IMR-90 (cell line): Measurements from ENCODE around the gene RPS5. TPM values are rescaled to one million over a fixed set of nuclear protein-coding genes. Genes with fewer than 3 reads are reported as not detected.

Source experiments
- ATAC-seq: fragments of 200-7000 bp; cut with Tn5 transposase; 2 replicates; pipeline ENCODE4 v1.9.1; 2020; ENCODE audit warnings: low read depth, mild to moderate bottlenecking, moderate library complexity
- Bru-seq: library from RNA; stranded (reverse); fragments of 400-500 nt; gene quantifications from one replicate; lab custom pipeline; 2021; lab: Mats Ljungman, UMichigan
- BruChase-seq, 2 experiments: library from RNA; stranded (reverse); fragments of 400-500 nt; gene quantifications; one replicate each; lab custom pipeline; 2021; lab: Mats Ljungman, UMichigan
- BruUV-seq: library from RNA; stranded (reverse); fragments of 400-500 nt; replicated peaks from 2 replicates; lab custom pipeline; 2021; lab: Mats Ljungman, UMichigan
- CTCF ChIA-PET: fragments of 300-600 bp; formaldehyde crosslinking; extraction: SDS; loops from one replicate; lab custom pipeline; 2021; ENCODE audit warnings: antibody characterized with exemption; lab: Yijun Ruan, JAX
- POLR2A ChIA-PET: fragments of 300-600 bp; sonication (Branson Sonifier 250); formaldehyde crosslinking; loops from one replicate; lab custom pipeline; 2022; ENCODE audit warnings: antibody characterized with exemption; ENCODE audit not compliant: unreplicated experiment; lab: Charles Lee
- DNase-seq: peaks from one replicate; pipeline ENCODE4 v3.0.0; 2013
- H2AFZ ChIP-seq: replicated peaks from 2 replicates; pipeline ENCODE3; 2013; ENCODE audit warnings: low read length, mild to moderate bottlenecking; ENCODE audit not compliant: poor library complexity
- H2AK5ac ChIP-seq: 2 replicates; pipeline ENCODE4 v1.6.1; 2013; ENCODE audit warnings: low read depth, low read length, inconsistent platforms
- H2AK9ac ChIP-seq: replicated peaks from 2 replicates; pipeline ENCODE3; 2013; ENCODE audit warnings: mild to moderate bottlenecking, low read depth, low read length, moderate library complexity; ENCODE audit not compliant: poor library complexity
- H2BK120ac ChIP-seq: 2 replicates; pipeline ENCODE4 v1.6.1; 2013; ENCODE audit warnings: low read depth, low read length, inconsistent platforms
- H2BK15ac ChIP-seq: 3 replicates; pipeline ENCODE4 v1.6.1; 2013; ENCODE audit warnings: low read depth, low read length, inconsistent platforms
- H2BK20ac ChIP-seq: 2 replicates; pipeline ENCODE4 v1.6.1; 2013; ENCODE audit warnings: low read depth, mild to moderate bottlenecking, inconsistent platforms, low read length, moderate library complexity
- H2BK5ac ChIP-seq: 2 replicates; pipeline ENCODE4 v1.6.1; 2013; ENCODE audit warnings: mild to moderate bottlenecking, low read depth, low read length, inconsistent platforms; ENCODE audit not compliant: poor library complexity, severe bottlenecking
- H3K14ac ChIP-seq: replicated peaks from 2 replicates; pipeline ENCODE4 v1.6.1; 2013; ENCODE audit warnings: low read depth, low read length, inconsistent platforms
- H3K18ac ChIP-seq: 2 replicates; pipeline ENCODE4 v1.6.1; 2013; ENCODE audit warnings: low read depth, low read length, control low read depth
- H3K23ac ChIP-seq: 2 replicates; pipeline ENCODE4 v1.6.1; 2013; ENCODE audit warnings: low read depth, low read length, inconsistent platforms
- H3K27ac ChIP-seq: 2 replicates; pipeline ENCODE4 v1.5.1; 2013; ENCODE audit warnings: mild to moderate bottlenecking, control low read depth, low read length; ENCODE audit not compliant: insufficient read depth
- H3K27me3 ChIP-seq: 2 replicates; pipeline ENCODE4 v1.6.1; 2013; ENCODE audit warnings: low read length; ENCODE audit not compliant: control insufficient read depth, insufficient read depth
- H3K36me3 ChIP-seq: 2 replicates; pipeline ENCODE4 v1.6.1; 2013; ENCODE audit warnings: low read length, mixed read lengths; ENCODE audit not compliant: control insufficient read depth, insufficient read depth
- H3K4ac ChIP-seq: 2 replicates; pipeline ENCODE4 v1.6.1; 2013; ENCODE audit warnings: low read depth, low read length, inconsistent platforms
- H3K4me1 ChIP-seq: 2 replicates; pipeline ENCODE4 v1.6.1; 2013; ENCODE audit warnings: low read length, mixed read lengths; ENCODE audit not compliant: control insufficient read depth, insufficient read depth
- H3K4me2 ChIP-seq: 2 replicates; pipeline ENCODE4 v1.6.1; 2013; ENCODE audit warnings: low read depth, mild to moderate bottlenecking, control low read depth, low read length, moderate library complexity
- H3K4me3 ChIP-seq: 2 replicates; pipeline ENCODE4 v1.5.1; 2013; ENCODE audit warnings: low read depth, mild to moderate bottlenecking, control low read depth, low read length, moderate library complexity; ENCODE audit not compliant: insufficient read depth
- H3K56ac ChIP-seq: 2 replicates; pipeline ENCODE4 v1.6.1; 2013; ENCODE audit warnings: low read length, inconsistent platforms; ENCODE audit not compliant: insufficient read depth; ENCODE audit errors: extremely low read depth
- H3K79me1 ChIP-seq, 2 experiments: 2 replicates each; pipeline ENCODE4 v1.6.1; 2013; ENCODE audit warnings: low read length in 2 of 2, inconsistent platforms in 1 of 2, low read depth in 1 of 2
- H3K9ac ChIP-seq: 2 replicates; pipeline ENCODE4 v1.6.1; 2013; ENCODE audit warnings: low read depth, low read length, control low read depth
- H3K9me1 ChIP-seq: 2 replicates; pipeline ENCODE4 v1.6.1; 2013; ENCODE audit warnings: low read length, inconsistent platforms; ENCODE audit not compliant: insufficient read depth
- H3K9me3 ChIP-seq: 2 replicates; pipeline ENCODE4 v1.6.1; 2013; ENCODE audit warnings: low read length; ENCODE audit not compliant: control insufficient read depth, insufficient read depth
- H4K20me1 ChIP-seq: 2 replicates; pipeline ENCODE4 v1.6.1; 2013; ENCODE audit warnings: low read length, inconsistent platforms; ENCODE audit not compliant: insufficient read depth
- H4K5ac ChIP-seq: 2 replicates; pipeline ENCODE4 v1.6.1; 2013; ENCODE audit warnings: mild to moderate bottlenecking, low read depth, low read length, control low read depth
- H4K8ac ChIP-seq, 2 experiments: 2 replicates each; pipeline ENCODE4 v1.6.1; 2013; ENCODE audit warnings: low read depth in 2 of 2, low read length in 2 of 2, control low read depth in 1 of 2, inconsistent platforms in 1 of 2
- H4K91ac ChIP-seq: 2 replicates; pipeline ENCODE4 v1.6.1; 2013; ENCODE audit warnings: low read depth, low read length, inconsistent platforms; ENCODE audit not compliant: insufficient read depth
- BHLHE40 ChIP-seq: fragments of 150-350 bp; IDR thresholded peaks from 2 replicates; pipeline ENCODE4 v1.6.1; 2016; ENCODE audit warnings: mild to moderate bottlenecking, low read depth, low read length
- CEBPB ChIP-seq: IDR thresholded peaks from 2 replicates; pipeline ENCODE4 v1.6.1; 2012; ENCODE audit warnings: low read depth, low read length, improper control_type of control experiment
- CHD1 ChIP-seq: IDR thresholded peaks from 2 replicates; pipeline ENCODE4 v1.6.1; 2012; ENCODE audit warnings: low read depth, low read length, improper control_type of control experiment
- CTCF ChIP-seq: conservative IDR thresholded peaks from 2 replicates; pipeline ENCODE4 v1.5.1; 2012; ENCODE audit warnings: mild to moderate bottlenecking, low read depth, low read length, improper control_type of control experiment
- FOS ChIP-seq: fragments of 150-350 bp; IDR thresholded peaks from 2 replicates; pipeline ENCODE4 v1.6.1; 2016; ENCODE audit warnings: low read depth, low read length
- MAZ ChIP-seq: IDR thresholded peaks from 2 replicates; pipeline ENCODE4 v1.6.1; 2012; ENCODE audit warnings: low read depth, mild to moderate bottlenecking, low read length, improper control_type of control experiment, moderate library complexity, borderline replicate concordance
- MXI1 ChIP-seq: IDR thresholded peaks from 2 replicates; pipeline ENCODE4 v1.6.1; 2012; ENCODE audit warnings: low read depth, mild to moderate bottlenecking, low read length, moderate library complexity, borderline replicate concordance
- NFE2L2 ChIP-seq: fragments of 150-350 bp; IDR thresholded peaks from 2 replicates; pipeline ENCODE4 v1.6.1; 2016; ENCODE audit warnings: low read depth, mild to moderate bottlenecking, low read length
- POLR2A ChIP-seq: IDR thresholded peaks from 2 replicates; pipeline ENCODE4 v1.6.1; 2012; ENCODE audit warnings: mild to moderate bottlenecking, low read depth, low read length
- RCOR1 ChIP-seq: IDR thresholded peaks from 2 replicates; pipeline ENCODE4 v1.6.1; 2012; ENCODE audit warnings: mild to moderate bottlenecking, low read length, improper control_type of control experiment; ENCODE audit not compliant: insufficient replicate concordance
- USF2 ChIP-seq: fragments of 150-350 bp; IDR thresholded peaks from 2 replicates; pipeline ENCODE4 v1.6.1; 2017; ENCODE audit warnings: mild to moderate bottlenecking, antibody characterized with exemption, low read length, low read depth
- WGBS, 2 experiments: methylation state at CpG; one replicate each; pipeline versions ENCODE4 v1.1.5 to v1.1.7; 2013; ENCODE audit warnings: missing lambda C conversion rate in 2 of 2; ENCODE audit not compliant: insufficient read length in 1 of 2; ENCODE audit errors: extremely low coverage in 2 of 2; 5-methylcytosine and 5-hydroxymethylcytosine counted together
- dilution Hi-C: fragments of 300-500 bp; cut with HindIII; formaldehyde crosslinking; loops from one replicate; pipeline ENCODE4 v1.14.3; 2018; ENCODE audit warnings: low sequenced_read_pairs; ENCODE audit not compliant: unreplicated experiment
- in situ Hi-C: fragments of 300-500 bp; cut with MboI; formaldehyde crosslinking; loops from 3 replicates; pipeline ENCODE4 v1.14.3; 2019; ENCODE audit warnings: low sequenced_read_pairs, inconsistent platforms, mixed read lengths
- intact Hi-C: fragments of 100-400 bp; cut with micrococcal nuclease; formaldehyde crosslinking; loops from 2 replicates; pipeline ENCODE4 v1.10.0; 2022
- long read RNA-seq: library from polyadenylated mRNA; unstranded; transcript quantifications from one replicate; pipeline ENCODE4 v2.0.0, GENCODE V29; 2021; ENCODE audit not compliant: unreplicated experiment
- polyA plus RNA-seq, 3 experiments: library from polyadenylated mRNA; depleted of rRNA; stranded (reverse); fragments of >200 nt; gene quantifications; 2 replicates each; pipeline ENCODE4 v1.2.3, GENCODE V29; 2012; ENCODE audit warnings: low replicate concordance in 1 of 3
- total RNA-seq: library from RNA; depleted of rRNA; stranded (reverse); fragments of >200 nt; gene quantifications from 2 replicates; pipeline ENCODE4 v1.2.3, GENCODE V29; 2012; rRNA removed

The RPS5 gene
- total RNA-seq, result 3,811 and 5,858 TPM in 2 replicates
- polyA plus RNA-seq (2012; rRNA removed), result 3,265 and 3,617 TPM in 2 replicates
- 1,967 and 6,567 TPM in 2 replicates for polyA plus RNA-seq (2012; cell fraction: cytosol; rRNA removed)
- polyA plus RNA-seq (2012; cell fraction: nucleus; rRNA removed; ENCODE audit: low replicate concordance), result 1,256 and 1,694 TPM in 2 replicates
- percentile 94 among the genes with signal in this experiment for Bru-seq, nascent RNA
- BruChase-seq, experiment 1, labeled RNA remaining after a 6-hour chase, result percentile 86 among the genes with signal in this experiment
- BruChase-seq, experiment 2, labeled RNA remaining after a 2-hour chase, result percentile 77 among the genes with signal in this experiment
- long read RNA-seq, transcript RPS5-202 (5 exons, 1,520 nt), result minor isoform, 8 of 416 reads
- long read RNA-seq, transcript RPS5-201 (6 exons, 740 nt), result major isoform, 373 of 416 reads
- long read RNA-seq, partial matches to known transcripts, result 26 of 416 reads
- long read RNA-seq, other reads (novel, unspliced or antisense), result 8 of 416 reads

- Histone ChIP-seq H3K36me3 (peaks cover 5% of the 10 kb centered on the region), H3K4ac (peak within 1 kb of the TSS; percentile 90), H4K20me1 (peaks cover 32% of the 10 kb centered on the region), H3K9ac (peak within 1 kb of the TSS; percentile 93), H3K27me3 (no peaks in the 10 kb centered on the region), H2AFZ (peak within 1 kb of the TSS; percentile 96), H4K5ac (peak within 1 kb of the TSS; percentile 70), H3K18ac (peak within 1 kb of the TSS; percentile 38), H3K9me3 (no peaks in the 10 kb centered on the region), H2AK9ac (peak within 1 kb of the TSS; percentile 100), H3K9me1 (peaks cover 21% of the 10 kb centered on the region), H2AK5ac (peak within 1 kb of the TSS; percentile 95), H3K4me1 (peaks cover 12% of the 10 kb centered on the region), H2BK120ac (peak within 1 kb of the TSS; percentile 52), H3K56ac (peak within 1 kb of the TSS; percentile 92), H3K79me1 (peaks cover 15 to 55% of the 10 kb centered on the region in 2 experiments; a peak in 3 of 4 replicates), H4K8ac (peak within 1 kb of the TSS; percentile 93 to 96), H3K4me2 (peak within 1 kb of the TSS; percentile 97), H2BK5ac (peak within 1 kb of the TSS; percentile 87), H4K91ac (peak within 1 kb of the TSS; percentile 92), H2BK15ac (no peak within 1 kb of the TSS), H3K14ac (peak within 1 kb of the TSS; percentile 92), H3K23ac (peak within 1 kb of the TSS; percentile 97), H3K27ac (peak within 1 kb of the TSS; percentile 86), H3K4me3 (peak within 1 kb of the TSS; percentile 61), H2BK20ac (no peak within 1 kb of the TSS)
- CTCF ChIA-PET, result no interaction called here
- DNase-seq (peak; percentile 99), ATAC-seq (peak; percentile 91)
- POLR2A ChIA-PET, result no interaction called here
- in situ Hi-C loops, result no loop called here
- dilution Hi-C loops, result no loop called here
- TF ChIP-seq MXI1 (peak; percentile 99), RCOR1 (no peak), CEBPB (peak; percentile 88), NFE2L2 (no peak), CHD1 (peak; percentile 73; the same call in 1 of the 2 replicates), CTCF (no peak), BHLHE40 (peak; percentile 83), USF2 (peak; percentile 81), FOS (no peak), POLR2A (peak; percentile 99), MAZ (peak; percentile 8; the same call in 1 of the 2 replicates)
- intact Hi-C loops, result loop anchor here (1.0 kb wide), 1 partner anchor 113 kb away; no protein-coding TSS in a partner anchor
- 0% methylated on average over 31 of the region's 64 CpGs; no CpG with 5 or more reads in 1 of the 2 experiments for WGBS, 2 experiments
- BruUV-seq, result no TSS peak
Measured at GRCh38 chr19:58386576-58387337, at the start of gene RPS5. RPS5 (plus strand) TSS chr19:58387269; CDS start chr19:58388138, 869 bp downstream.
